Astrocyte (in vitro differentiated cells and primary cell): Measurements from ENCODE around the gene BARX2. TPM values are rescaled to one million over a fixed set of nuclear protein-coding genes. Genes with fewer than 3 reads are reported as not detected.

Experiments used
- DNase-seq: peaks from one replicate; pipeline ENCODE4 v3.0.0-alpha.2; 2010; ENCODE audit warnings: low read depth
- FAIRE-seq: peaks from 2 replicates; lab custom pipeline; 2011; peaks lifted over from hg19 to GRCh38; lab: Jason Lieb, UNC
- H2AFZ ChIP-seq: 2 replicates; pipeline ENCODE4 v1.6.0; 2012; ENCODE audit warnings: low read depth, low read length, inconsistent platforms
- H3K27ac ChIP-seq: 2 replicates; pipeline ENCODE4 v1.5.1; 2011; ENCODE audit warnings: low read depth, low read length, inconsistent platforms
- H3K27me3 ChIP-seq: 2 replicates; pipeline ENCODE4 v1.6.0; 2011; ENCODE audit warnings: low read length, inconsistent platforms; ENCODE audit not compliant: insufficient read depth
- H3K36me3 ChIP-seq: 2 replicates; pipeline ENCODE4 v1.5.1; 2011; ENCODE audit warnings: low read length, inconsistent platforms; ENCODE audit not compliant: insufficient read depth
- H3K4me1 ChIP-seq: 2 replicates; pipeline ENCODE4 v1.5.1; 2011; ENCODE audit warnings: low read length, inconsistent platforms; ENCODE audit not compliant: insufficient read depth
- H3K4me2 ChIP-seq: 2 replicates; pipeline ENCODE4 v1.6.0; 2012; ENCODE audit warnings: low read length, inconsistent platforms
- H3K4me3 ChIP-seq: 2 replicates; pipeline ENCODE4 v1.5.1; 2011; ENCODE audit warnings: low read depth, mild to moderate bottlenecking, low read length, inconsistent platforms; ENCODE audit not compliant: insufficient read depth
- H3K79me2 ChIP-seq: 2 replicates; pipeline ENCODE4 v1.6.0; 2012; ENCODE audit warnings: mild to moderate bottlenecking, low read length, inconsistent platforms; ENCODE audit not compliant: insufficient read depth
- H3K9ac ChIP-seq: 2 replicates; pipeline ENCODE4 v1.6.0; 2012; ENCODE audit warnings: mild to moderate bottlenecking, low read length, inconsistent platforms
- H3K9me3 ChIP-seq: 2 replicates; pipeline ENCODE4 v1.5.1; 2012; ENCODE audit warnings: low read depth, mild to moderate bottlenecking, low read length, inconsistent platforms; ENCODE audit not compliant: insufficient read depth
- H4K20me1 ChIP-seq: 2 replicates; pipeline ENCODE4 v1.6.0; 2012; ENCODE audit warnings: low read length, inconsistent platforms; ENCODE audit not compliant: insufficient read depth
- H3K27ac Mint-ChIP-seq: one replicate; pipeline ENCODE4 v1.8.0; 2021; ENCODE audit warnings: mild to moderate bottlenecking, mixed read lengths; ENCODE audit not compliant: unreplicated experiment
- H3K27me3 Mint-ChIP-seq: one replicate; pipeline ENCODE4 v1.8.0; 2021; ENCODE audit warnings: low read depth, mixed read lengths; ENCODE audit not compliant: unreplicated experiment
- H3K36me3 Mint-ChIP-seq: one replicate; pipeline ENCODE4 v1.8.0; 2021; ENCODE audit warnings: low read depth, mixed read lengths; ENCODE audit not compliant: unreplicated experiment
- H3K4me1 Mint-ChIP-seq: one replicate; pipeline ENCODE4 v1.8.0; 2021; ENCODE audit warnings: low read depth, mixed read lengths; ENCODE audit not compliant: unreplicated experiment
- H3K4me3 Mint-ChIP-seq: one replicate; pipeline ENCODE4 v1.8.0; 2021; ENCODE audit warnings: mild to moderate bottlenecking, moderate library complexity, mixed read lengths; ENCODE audit not compliant: unreplicated experiment
- H3K9me3 Mint-ChIP-seq: one replicate; pipeline ENCODE4 v1.8.0; 2021; ENCODE audit warnings: mild to moderate bottlenecking, mixed read lengths; ENCODE audit not compliant: unreplicated experiment
- CTCF ChIP-seq: IDR thresholded peaks from 2 replicates; pipeline ENCODE4 v1.5.1; 2011; ENCODE audit warnings: low read depth, mild to moderate bottlenecking, inconsistent platforms, low read length, moderate library complexity; ENCODE audit not compliant: insufficient read depth
- EZH2 ChIP-seq: IDR thresholded peaks from 2 replicates; pipeline ENCODE4 v1.6.1; 2012; ENCODE audit warnings: mild to moderate bottlenecking, low read length, inconsistent platforms; ENCODE audit not compliant: insufficient read depth
- total RNA-seq: library from RNA; stranded (reverse); gene quantifications from 2 replicates; pipeline ENCODE4 v1.2.1, GENCODE V29; 2021

BARX2 gene
- total RNA-seq, 1 donor from 2014 or later, result not detected

DNA sequence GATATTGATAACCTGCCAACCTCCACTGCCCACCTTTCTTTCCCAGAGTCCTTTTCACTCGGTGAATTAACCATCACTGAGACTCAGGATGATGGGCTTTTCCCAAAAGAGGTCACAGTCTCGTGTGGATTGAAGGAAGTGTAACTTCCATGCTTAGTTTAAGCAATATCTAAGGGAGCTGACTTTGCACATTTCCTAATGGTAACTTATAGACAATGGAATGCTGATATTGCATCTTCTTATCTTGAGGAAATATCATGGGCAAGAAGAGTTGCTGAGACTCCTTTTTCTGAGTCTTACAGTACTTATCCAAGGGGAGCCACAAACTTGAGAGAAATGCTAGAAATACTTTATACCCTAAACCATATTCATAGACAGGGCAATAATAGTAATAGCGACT is 8.8 kb downstream of the BARX2 start:
- Histone ChIP-seq H4K20me1 (no peaks in the 10 kb centered on the region), H3K36me3 (no peaks in the 10 kb centered on the region), H3K4me2 (no peak overlapping the region), H3K9ac (no peak overlapping the region), H3K4me3 (no peak overlapping the region), H3K27ac (no peak overlapping the region), H3K4me1 (no peaks in the 10 kb centered on the region), H3K9me3 (no peaks in the 10 kb centered on the region), H2AFZ (no peak overlapping the region), H3K27me3 (peaks cover 16% of the 10 kb centered on the region), H3K79me2 (no peaks in the 10 kb centered on the region)
- Mint-ChIP-seq H3K36me3 (no peaks in the 10 kb centered on the region), H3K4me3 (no peak overlapping the region), H3K4me1 (peaks cover 8% of the 10 kb centered on the region), H3K9me3 (no peaks in the 10 kb centered on the region), H3K27me3 (peaks cover 31% of the 10 kb centered on the region), H3K27ac (no peak overlapping the region)
- TF ChIP-seq CTCF (no peak), EZH2 (no peak)
- DNase-seq, result no peak
- FAIRE-seq, result no peak

- Histone ChIP-seq H2AFZ (no peak overlapping the region), H3K4me1 (no peaks in the 10 kb centered on the region), H3K79me2 (no peaks in the 10 kb centered on the region), H3K4me2 (no peak overlapping the region), H3K27me3 (peaks cover 10% of the 10 kb centered on the region), H3K9ac (no peak overlapping the region), H4K20me1 (no peaks in the 10 kb centered on the region), H3K4me3 (no peak overlapping the region), H3K36me3 (no peaks in the 10 kb centered on the region), H3K9me3 (no peaks in the 10 kb centered on the region), H3K27ac (no peak overlapping the region)
- DNase-seq (no peak), FAIRE-seq (no peak)
- H3K27ac Mint-ChIP-seq, result no peak overlapping the region
- H3K27me3 Mint-ChIP-seq, result peaks cover 25% of the 10 kb centered on the region
- peaks cover 8% of the 10 kb centered on the region for H3K4me1 Mint-ChIP-seq
- H3K36me3 Mint-ChIP-seq, result no peaks in the 10 kb centered on the region
- TF ChIP-seq EZH2 (no peak), CTCF (no peak)
- no peak overlapping the region for H3K4me3 Mint-ChIP-seq
- no peaks in the 10 kb centered on the region for H3K9me3 Mint-ChIP-seq
These were observed 10.2 kb downstream of the BARX2 start for GRCh38 chr11:129385801-129386200.

DNA sequence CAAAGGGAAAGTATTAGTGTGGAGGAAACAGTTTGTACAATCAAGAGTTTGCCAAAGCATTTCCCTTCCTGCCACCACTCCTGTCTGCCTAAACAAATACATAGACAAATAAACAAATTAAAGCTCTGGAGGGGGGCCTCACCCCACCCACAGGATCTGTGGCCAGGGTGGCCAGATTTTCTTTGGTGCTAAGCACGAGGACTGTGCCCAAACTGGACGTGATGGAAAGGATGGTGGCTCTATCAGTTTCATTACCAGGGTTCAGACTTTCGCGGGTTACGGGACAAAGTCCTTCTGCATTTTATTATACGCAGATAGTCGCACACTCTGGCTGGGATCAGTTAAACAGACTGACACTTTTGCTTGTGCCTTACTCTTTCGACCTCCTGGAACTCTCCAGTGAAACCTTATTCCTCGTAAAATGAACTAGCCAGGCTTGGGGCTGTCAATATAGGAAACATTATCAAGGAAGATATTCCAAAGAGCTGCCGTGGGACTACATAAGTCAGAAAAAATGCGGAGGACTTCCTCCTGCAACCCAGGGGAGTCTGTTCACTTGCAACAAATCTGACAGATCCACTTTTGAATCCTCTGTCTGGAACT is 11.2 kb downstream of the BARX2 start:
- H3K27me3 Mint-ChIP-seq, result peaks cover 19% of the 10 kb centered on the region
- no peak overlapping the region for H3K27ac Mint-ChIP-seq
- no peaks in the 10 kb centered on the region for H3K9me3 Mint-ChIP-seq

More for the DNA sequence above, 11.2 kb downstream of the BARX2 start:
- Histone ChIP-seq H3K4me2 (no peak overlapping the region), H4K20me1 (no peaks in the 10 kb centered on the region), H3K79me2 (no peaks in the 10 kb centered on the region), H3K9ac (no peak overlapping the region), H3K4me1 (no peaks in the 10 kb centered on the region), H3K27ac (no peak overlapping the region), H3K36me3 (no peaks in the 10 kb centered on the region), H3K4me3 (no peak overlapping the region), H3K9me3 (no peaks in the 10 kb centered on the region), H3K27me3 (peaks cover 10% of the 10 kb centered on the region), H2AFZ (no peak overlapping the region)
- Mint-ChIP-seq H3K4me1 (peaks cover 8% of the 10 kb centered on the region), H3K4me3 (no peak overlapping the region), H3K36me3 (no peaks in the 10 kb centered on the region)
- FAIRE-seq (no peak), DNase-seq (no peak)
- no peak for TF ChIP-seq CTCF
- no peak for TF ChIP-seq EZH2
